PFSK-1 (cell line): ENCODE data around the gene TNFRSF14.

ENCODE experiments used
- FOXP2 ChIP-seq: optimal IDR thresholded peaks from 2 replicates; pipeline ENCODE3; 2011; ENCODE audit warnings: borderline replicate concordance, control low read depth, inconsistent platforms; ENCODE audit not compliant: insufficient read depth; ENCODE audit errors: extremely low read length, extremely low read depth
- POLR2AphosphoS5 ChIP-seq: IDR thresholded peaks from 2 replicates; pipeline ENCODE4 v1.6.1; 2012; ENCODE audit warnings: low read depth, mild to moderate bottlenecking, control low read depth, low read length, moderate library complexity
- SIN3A ChIP-seq: IDR thresholded peaks from 2 replicates; pipeline ENCODE4 v1.6.1; 2012; ENCODE audit warnings: mild to moderate bottlenecking, low read length, moderate library complexity, borderline replicate concordance; ENCODE audit not compliant: insufficient read depth
- TAF1 ChIP-seq: IDR thresholded peaks from 2 replicates; pipeline ENCODE4 v1.6.1; 2012; ENCODE audit warnings: low read length, control low read depth, borderline replicate concordance; ENCODE audit not compliant: insufficient read depth
- TF ChIP-seq, protein P1 (sequence below), 2 experiments: IDR thresholded peaks; 2 replicates each; pipeline versions ENCODE4 v1.6.1 to v1.8.0; 2011 to 2012; ENCODE audit warnings: low read depth in 2 of 2, low read length in 2 of 2, control low read depth in 1 of 2, inconsistent platforms in 1 of 2, mild to moderate bottlenecking in 1 of 2, moderate library complexity in 1 of 2; ENCODE audit not compliant: insufficient read depth in 1 of 2

The TNFRSF14 gene

DNA sequence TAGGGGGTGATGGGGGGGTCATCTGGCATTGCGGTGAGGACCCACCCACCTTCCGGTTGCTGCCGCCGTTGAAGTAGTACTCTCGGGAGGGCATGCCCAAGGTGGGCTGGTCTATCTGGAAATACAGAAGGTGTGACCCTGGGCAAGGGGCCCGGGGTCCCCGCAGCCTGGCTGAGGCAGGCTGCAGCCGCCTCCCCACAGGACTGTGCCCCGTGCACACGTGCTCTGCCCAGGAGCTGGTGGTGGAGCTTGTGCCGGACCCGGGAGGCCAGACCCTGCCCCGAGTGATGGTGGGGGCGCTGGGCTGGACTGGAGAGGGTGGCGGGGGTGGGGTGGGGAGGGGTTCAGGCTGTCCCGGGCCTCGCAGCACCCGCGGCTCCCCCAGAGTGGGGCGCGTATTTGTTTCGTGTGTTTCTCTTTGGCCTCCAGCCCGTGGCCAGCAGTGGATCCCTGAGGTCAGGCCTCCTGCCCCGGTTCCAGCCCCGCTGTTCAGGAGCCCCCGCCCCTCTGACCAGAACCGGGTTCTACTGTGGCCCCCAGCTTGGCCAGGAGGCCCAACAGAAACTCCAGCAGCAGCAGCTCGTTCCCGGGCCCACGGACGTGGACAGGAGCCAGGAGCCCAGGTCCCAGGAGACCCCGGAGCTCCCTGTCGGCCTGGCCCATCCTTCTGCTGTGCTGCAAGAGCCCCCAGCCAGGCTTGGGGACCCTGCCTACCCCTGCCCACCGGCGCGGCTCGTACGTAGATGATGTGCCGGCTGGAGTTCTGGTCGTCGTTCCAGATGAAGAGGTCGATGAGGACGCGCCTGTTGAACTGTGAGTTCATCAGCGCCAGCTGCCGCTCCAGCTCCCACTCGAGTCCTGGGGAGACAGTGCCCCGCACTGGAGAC lies 49.6 kb downstream of the TNFRSF14 start:
- no peak for TF ChIP-seq TAF1
- TF ChIP-seq, protein P1, sequence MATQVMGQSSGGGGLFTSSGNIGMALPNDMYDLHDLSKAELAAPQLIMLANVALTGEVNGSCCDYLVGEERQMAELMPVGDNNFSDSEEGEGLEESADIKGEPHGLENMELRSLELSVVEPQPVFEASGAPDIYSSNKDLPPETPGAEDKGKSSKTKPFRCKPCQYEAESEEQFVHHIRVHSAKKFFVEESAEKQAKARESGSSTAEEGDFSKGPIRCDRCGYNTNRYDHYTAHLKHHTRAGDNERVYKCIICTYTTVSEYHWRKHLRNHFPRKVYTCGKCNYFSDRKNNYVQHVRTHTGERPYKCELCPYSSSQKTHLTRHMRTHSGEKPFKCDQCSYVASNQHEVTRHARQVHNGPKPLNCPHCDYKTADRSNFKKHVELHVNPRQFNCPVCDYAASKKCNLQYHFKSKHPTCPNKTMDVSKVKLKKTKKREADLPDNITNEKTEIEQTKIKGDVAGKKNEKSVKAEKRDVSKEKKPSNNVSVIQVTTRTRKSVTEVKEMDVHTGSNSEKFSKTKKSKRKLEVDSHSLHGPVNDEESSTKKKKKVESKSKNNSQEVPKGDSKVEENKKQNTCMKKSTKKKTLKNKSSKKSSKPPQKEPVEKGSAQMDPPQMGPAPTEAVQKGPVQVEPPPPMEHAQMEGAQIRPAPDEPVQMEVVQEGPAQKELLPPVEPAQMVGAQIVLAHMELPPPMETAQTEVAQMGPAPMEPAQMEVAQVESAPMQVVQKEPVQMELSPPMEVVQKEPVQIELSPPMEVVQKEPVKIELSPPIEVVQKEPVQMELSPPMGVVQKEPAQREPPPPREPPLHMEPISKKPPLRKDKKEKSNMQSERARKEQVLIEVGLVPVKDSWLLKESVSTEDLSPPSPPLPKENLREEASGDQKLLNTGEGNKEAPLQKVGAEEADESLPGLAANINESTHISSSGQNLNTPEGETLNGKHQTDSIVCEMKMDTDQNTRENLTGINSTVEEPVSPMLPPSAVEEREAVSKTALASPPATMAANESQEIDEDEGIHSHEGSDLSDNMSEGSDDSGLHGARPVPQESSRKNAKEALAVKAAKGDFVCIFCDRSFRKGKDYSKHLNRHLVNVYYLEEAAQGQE (IDR thresholded peaks at IDR 0.05; ENCODE audit: insufficient read depth in 1 of 2, low read depth in 2 of 2, low read length in 2 of 2): no peak
- TF ChIP-seq POLR2AphosphoS5: no peak
- no peak for TF ChIP-seq FOXP2
- no peak for TF ChIP-seq SIN3A

DNA sequence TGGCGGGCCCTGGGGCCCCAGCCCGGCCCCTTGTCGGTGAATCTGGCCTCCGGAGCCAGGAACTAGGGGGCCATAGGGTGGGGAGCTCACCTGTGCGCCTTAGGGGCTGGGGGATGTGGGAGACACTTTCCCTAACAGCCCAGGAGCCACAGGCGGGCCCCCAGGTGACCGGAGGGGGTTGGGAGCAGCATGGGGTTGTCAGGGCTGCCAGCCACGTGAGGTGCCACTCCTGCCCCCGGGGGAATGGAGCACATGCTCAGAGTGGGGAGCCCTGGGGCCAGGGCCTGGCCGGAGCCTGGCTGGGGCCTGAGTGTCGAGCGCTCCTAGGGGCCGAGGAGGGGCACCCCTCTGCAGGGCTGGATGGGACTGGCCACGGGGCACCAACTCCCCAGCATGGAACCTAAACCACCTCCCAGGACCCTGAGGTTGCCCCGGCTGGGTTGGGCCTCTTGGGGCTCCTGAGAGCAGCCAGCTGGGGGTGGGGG lies 50.3 kb downstream of the TNFRSF14 start:
- no peak for TF ChIP-seq TAF1
- TF ChIP-seq FOXP2: no peak
- TF ChIP-seq, protein P1 (IDR thresholded peaks at IDR 0.05; ENCODE audit: insufficient read depth in 1 of 2, low read depth in 2 of 2, low read length in 2 of 2): no peak
- no peak for TF ChIP-seq POLR2AphosphoS5
- no peak for TF ChIP-seq SIN3A

DNA sequence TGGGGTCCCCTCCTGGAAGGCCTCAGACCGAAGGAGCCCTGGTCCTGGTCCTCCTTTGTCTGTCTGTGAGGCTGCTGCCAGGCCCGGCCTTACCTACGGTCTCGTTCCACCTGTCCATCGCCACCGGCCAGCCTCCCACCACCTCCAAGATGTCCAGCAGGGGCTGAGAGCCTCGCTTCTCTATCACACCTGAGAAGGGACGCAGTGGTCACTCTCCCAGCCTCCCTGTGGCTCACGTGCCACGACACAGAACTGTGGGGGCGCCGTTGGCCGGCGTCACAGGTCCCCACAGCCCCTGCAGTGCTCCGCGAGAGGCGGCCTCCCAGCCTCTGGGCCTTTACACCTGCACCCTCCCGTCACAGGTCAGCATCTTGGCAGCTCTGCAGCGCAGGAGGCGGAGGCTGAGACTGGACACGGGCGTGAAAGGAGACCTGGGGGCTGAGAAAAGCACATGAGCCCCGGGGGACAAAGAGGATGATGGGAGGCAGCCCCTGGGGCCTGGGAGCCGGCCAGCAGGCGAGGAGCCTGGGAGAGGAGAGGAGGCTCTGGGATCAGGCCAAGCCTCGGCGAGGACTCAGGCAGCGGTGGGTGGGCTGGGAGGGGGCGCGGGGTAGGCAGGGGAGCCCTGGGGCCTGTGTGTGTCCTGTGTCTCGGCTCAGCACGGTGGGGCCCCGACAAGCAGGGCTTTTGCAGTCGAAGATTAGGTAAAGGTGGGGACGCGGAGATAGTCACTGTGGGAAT lies 50.9 kb downstream of the TNFRSF14 start:
- TF ChIP-seq, protein P1 (IDR thresholded peaks at IDR 0.05; ENCODE audit: insufficient read depth in 1 of 2, low read depth in 2 of 2, low read length in 2 of 2): no peak
- TF ChIP-seq FOXP2: no peak
- no peak for TF ChIP-seq SIN3A
- no peak for TF ChIP-seq POLR2AphosphoS5
- no peak for TF ChIP-seq TAF1

DNA sequence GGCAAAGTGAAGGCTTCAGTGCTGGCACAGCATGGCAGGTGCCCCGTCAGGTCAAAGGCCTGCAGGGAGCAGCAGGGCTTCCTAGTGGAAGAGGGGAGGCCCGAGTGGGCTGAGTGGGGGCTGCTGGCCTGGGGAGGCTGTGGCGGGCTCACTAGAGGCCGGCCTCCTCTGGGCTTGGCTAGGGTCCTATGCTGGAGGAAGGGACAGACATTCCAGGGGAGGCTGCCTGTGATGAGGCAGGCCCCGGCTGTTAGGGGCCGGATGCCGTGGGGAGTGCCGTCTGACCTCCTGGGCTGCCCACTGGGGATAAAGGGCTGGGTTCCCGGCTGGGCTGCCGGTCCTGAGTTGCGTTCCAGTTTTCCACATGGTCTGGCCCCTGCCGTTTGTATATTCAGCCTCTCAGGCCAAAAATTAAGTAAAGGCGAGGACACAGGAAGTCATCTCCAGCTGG lies 51.5 kb downstream of the TNFRSF14 start:
- TF ChIP-seq SIN3A: no peak
- TF ChIP-seq FOXP2: no peak
- no peak for TF ChIP-seq POLR2AphosphoS5
- no peak for TF ChIP-seq TAF1
- TF ChIP-seq, protein P1 (IDR thresholded peaks at IDR 0.05; ENCODE audit: insufficient read depth in 1 of 2, low read depth in 2 of 2, low read length in 2 of 2): no peak
